H9 (cell line): ENCODE results near the gene HEPHL1. TPM values are rescaled to one million over a fixed set of nuclear protein-coding genes. Genes with fewer than 3 reads are reported as not detected.

Experiments used
- DNase-seq: peaks from one replicate; pipeline ENCODE4 v3.0.0-alpha.2; 2017
- H2AFZ ChIP-seq: one replicate; pipeline ENCODE4 v1.6.1; 2013; ENCODE audit warnings: mild to moderate bottlenecking, low read length, control low read depth, moderate library complexity
- H2AK5ac ChIP-seq: 2 replicates; pipeline ENCODE4 v1.6.1; 2013; ENCODE audit warnings: low read length, control low read depth, mixed read lengths; ENCODE audit not compliant: insufficient read length
- H2BK120ac ChIP-seq: one replicate; pipeline ENCODE4 v1.6.1; 2013; ENCODE audit warnings: low read depth, mild to moderate bottlenecking, low read length, control low read depth, inconsistent platforms; ENCODE audit not compliant: poor library complexity, severe bottlenecking
- H2BK12ac ChIP-seq: 2 replicates; pipeline ENCODE4 v1.6.1; 2013; ENCODE audit warnings: low read length, control low read depth, mixed read lengths, low read depth; ENCODE audit not compliant: insufficient read length
- H2BK15ac ChIP-seq: 2 replicates; pipeline ENCODE4 v1.6.1; 2013; ENCODE audit warnings: low read depth, low read length, control low read depth
- H2BK20ac ChIP-seq: one replicate; pipeline ENCODE4 v1.6.1; 2013; ENCODE audit warnings: low read depth, mild to moderate bottlenecking, low read length, control low read depth, inconsistent platforms; ENCODE audit not compliant: poor library complexity, severe bottlenecking
- H2BK5ac ChIP-seq: 2 replicates; pipeline ENCODE4 v1.6.1; 2013; ENCODE audit warnings: low read length, control low read depth, mixed read lengths; ENCODE audit not compliant: insufficient read length
- H3K14ac ChIP-seq: 2 replicates; pipeline ENCODE4 v1.6.1; 2013; ENCODE audit warnings: low read length, control low read depth; ENCODE audit not compliant: insufficient read depth
- H3K18ac ChIP-seq: 2 replicates; pipeline ENCODE4 v1.6.1; 2013; ENCODE audit warnings: low read depth, mild to moderate bottlenecking, mixed read lengths, low read length, control low read depth; ENCODE audit not compliant: insufficient read length
- H3K23ac ChIP-seq: 2 replicates; pipeline ENCODE4 v1.6.1; 2013; ENCODE audit warnings: low read length, control low read depth, mixed read lengths, low read depth; ENCODE audit not compliant: insufficient read length
- H3K23me2 ChIP-seq: 2 replicates; pipeline ENCODE4 v1.6.1; 2013; ENCODE audit warnings: low read depth, mild to moderate bottlenecking, mixed read lengths, low read length, control low read depth; ENCODE audit not compliant: insufficient read length, poor library complexity, severe bottlenecking
- H3K27ac ChIP-seq: 2 replicates; pipeline ENCODE4 v1.5.1; 2013; ENCODE audit warnings: low read length, control low read depth, mixed read lengths, low read depth; ENCODE audit not compliant: insufficient read length
- H3K27me3 ChIP-seq: 2 replicates; pipeline ENCODE4 v1.6.1; 2013; ENCODE audit warnings: low read length, control low read depth, inconsistent platforms; ENCODE audit not compliant: insufficient read depth
- H3K4ac ChIP-seq: 2 replicates; pipeline ENCODE4 v1.6.1; 2013; ENCODE audit warnings: low read depth, mild to moderate bottlenecking, control low read depth, inconsistent platforms, low read length, moderate library complexity
- H3K4me1 ChIP-seq: 2 replicates; pipeline ENCODE4 v1.6.1; 2013; ENCODE audit warnings: low read length, control low read depth, inconsistent platforms; ENCODE audit not compliant: insufficient read depth
- H3K4me2 ChIP-seq: 2 replicates; pipeline ENCODE4 v1.6.1; 2013; ENCODE audit warnings: low read length, control low read depth, mixed read lengths; ENCODE audit not compliant: insufficient read length, insufficient read depth
- H3K56ac ChIP-seq: 2 replicates; pipeline ENCODE4 v1.6.1; 2013; ENCODE audit warnings: low read depth, mild to moderate bottlenecking, mixed read lengths, low read length, control low read depth; ENCODE audit not compliant: insufficient read length
- H3K79me1 ChIP-seq: 2 replicates; pipeline ENCODE4 v1.6.1; 2013; ENCODE audit warnings: low read depth, mild to moderate bottlenecking, moderate library complexity, low read length, control low read depth, inconsistent platforms; ENCODE audit not compliant: insufficient read depth, poor library complexity, severe bottlenecking
- H3K79me2 ChIP-seq: 2 replicates; pipeline ENCODE4 v1.6.1; 2013; ENCODE audit warnings: low read length, control low read depth, inconsistent platforms; ENCODE audit not compliant: insufficient read depth
- H3K9ac ChIP-seq: 2 replicates; pipeline ENCODE4 v1.6.1; 2013; ENCODE audit warnings: low read length, control low read depth, mixed read lengths; ENCODE audit not compliant: insufficient read length; ENCODE audit errors: extremely low read depth
- H3K9me3 ChIP-seq: one replicate; pipeline ENCODE4 v1.6.1; 2013; ENCODE audit warnings: low read depth, low read length, inconsistent platforms; ENCODE audit not compliant: control insufficient read depth
- H3T11ph ChIP-seq: one replicate; pipeline ENCODE4 v1.6.1; 2013; ENCODE audit warnings: mild to moderate bottlenecking, low read length, control low read depth, inconsistent platforms
- H4K20me1 ChIP-seq: one replicate; pipeline ENCODE4 v1.6.1; 2013; ENCODE audit not compliant: control insufficient read depth, insufficient read length, insufficient read depth
- H4K5ac ChIP-seq: 2 replicates; pipeline ENCODE4 v1.6.1; 2013; ENCODE audit warnings: low read depth, mild to moderate bottlenecking, mixed read lengths, low read length, control low read depth; ENCODE audit not compliant: insufficient read length
- H4K8ac ChIP-seq: replicated peaks from 2 replicates; pipeline ENCODE4 v1.6.1; 2013; ENCODE audit warnings: low read length, control low read depth, mixed read lengths, low read depth; ENCODE audit not compliant: insufficient read length
- H4K91ac ChIP-seq: 2 replicates; pipeline ENCODE4 v1.6.1; 2013; ENCODE audit warnings: low read depth, mild to moderate bottlenecking, moderate library complexity, mixed read lengths, low read length, control low read depth; ENCODE audit not compliant: insufficient read length
- H3K27ac Mint-ChIP-seq, 3 experiments: 2 replicates in 2 of 3; 3 replicates in 1 of 3; pipeline ENCODE4 v1.8.0; 2020 to 2021; ENCODE audit warnings: mixed read lengths in 3 of 3, mild to moderate bottlenecking in 1 of 3, moderate library complexity in 1 of 3
- H3K27me3 Mint-ChIP-seq: 2 replicates; pipeline ENCODE4 v1.8.0; 2021; ENCODE audit warnings: low read depth, mild to moderate bottlenecking, moderate library complexity, mixed read lengths
- H3K36me3 Mint-ChIP-seq, 3 experiments: 2 replicates in 2 of 3; 3 replicates in 1 of 3; pipeline ENCODE4 v1.8.0; 2020 to 2021; ENCODE audit warnings: low read depth in 3 of 3, mixed read lengths in 3 of 3; ENCODE audit not compliant: insufficient read depth in 1 of 3
- H3K4me1 Mint-ChIP-seq, 2 experiments: 2 replicates each; pipeline ENCODE4 v1.8.0; 2020; ENCODE audit warnings: mixed read lengths in 2 of 2
- H3K4me3 Mint-ChIP-seq, 2 experiments: 2 replicates in 1 of 2; 3 replicates in 1 of 2; pipeline ENCODE4 v1.8.0; 2020 to 2021; ENCODE audit warnings: mild to moderate bottlenecking in 2 of 2, mixed read lengths in 2 of 2, moderate library complexity in 1 of 2
- H3K9me3 Mint-ChIP-seq, 2 experiments: 2 replicates in 1 of 2; 3 replicates in 1 of 2; pipeline ENCODE4 v1.8.0; 2020; ENCODE audit warnings: mild to moderate bottlenecking in 2 of 2, mixed read lengths in 2 of 2, moderate library complexity in 1 of 2
- WGBS: extraction: QIAGEN DNeasy Blood & Tissue Kit; methylation state at CpG from one replicate; pipeline ENCODE4 v1.1.7; 2013; ENCODE audit warnings: missing lambda C conversion rate, low lambda C conversion rate, mixed read lengths; ENCODE audit not compliant: insufficient read length; ENCODE audit errors: extremely low coverage; 5-methylcytosine and 5-hydroxymethylcytosine counted together
- total RNA-seq: library from RNA; stranded (reverse); gene quantifications from 2 replicates; pipeline ENCODE4 v1.2.1, GENCODE V29; 2021
- TF ChIP-seq, protein P1 (sequence below): fragments of 200-600 bp; sonication (generic); conservative IDR thresholded peaks from 3 replicates; pipeline ENCODE4 v1.8.0; 2021; ENCODE audit warnings: antibody characterized with exemption, mild to moderate bottlenecking

HEPHL1 gene
- total RNA-seq, 1 experiment from 2014 or later = not detected

DNA sequence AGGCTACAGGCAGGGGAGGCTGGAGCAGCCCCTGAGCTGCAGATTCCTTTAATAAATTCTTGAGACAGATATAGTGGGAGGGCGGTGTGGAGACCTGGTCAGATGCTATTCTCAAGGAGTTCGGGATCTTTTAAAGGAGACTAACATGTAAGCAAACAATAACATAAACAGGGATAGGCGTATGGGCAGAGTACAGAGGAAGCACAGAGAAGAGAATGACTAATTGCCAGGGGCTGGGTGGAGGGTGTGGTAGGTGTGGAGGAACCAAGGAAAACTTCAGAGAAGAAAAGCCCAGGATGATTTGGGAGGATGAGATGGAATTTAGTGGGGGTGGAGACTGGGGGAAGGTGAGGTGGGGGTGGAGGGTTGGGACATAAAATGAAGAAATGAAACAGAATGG lies 9.7 kb upstream of the HEPHL1 start:
- H3K56ac ChIP-seq = no peak overlapping the region

More for the DNA sequence above, 9.7 kb upstream of the HEPHL1 start:
- H3K23me2 ChIP-seq = no peaks in the 10 kb centered on the region
- H3K4me3 Mint-ChIP-seq = no peak overlapping the region
- H2AFZ ChIP-seq = no peak overlapping the region
- no peak overlapping the region for H4K8ac ChIP-seq
- H4K5ac ChIP-seq = no peak overlapping the region
- TF ChIP-seq, protein P1, sequence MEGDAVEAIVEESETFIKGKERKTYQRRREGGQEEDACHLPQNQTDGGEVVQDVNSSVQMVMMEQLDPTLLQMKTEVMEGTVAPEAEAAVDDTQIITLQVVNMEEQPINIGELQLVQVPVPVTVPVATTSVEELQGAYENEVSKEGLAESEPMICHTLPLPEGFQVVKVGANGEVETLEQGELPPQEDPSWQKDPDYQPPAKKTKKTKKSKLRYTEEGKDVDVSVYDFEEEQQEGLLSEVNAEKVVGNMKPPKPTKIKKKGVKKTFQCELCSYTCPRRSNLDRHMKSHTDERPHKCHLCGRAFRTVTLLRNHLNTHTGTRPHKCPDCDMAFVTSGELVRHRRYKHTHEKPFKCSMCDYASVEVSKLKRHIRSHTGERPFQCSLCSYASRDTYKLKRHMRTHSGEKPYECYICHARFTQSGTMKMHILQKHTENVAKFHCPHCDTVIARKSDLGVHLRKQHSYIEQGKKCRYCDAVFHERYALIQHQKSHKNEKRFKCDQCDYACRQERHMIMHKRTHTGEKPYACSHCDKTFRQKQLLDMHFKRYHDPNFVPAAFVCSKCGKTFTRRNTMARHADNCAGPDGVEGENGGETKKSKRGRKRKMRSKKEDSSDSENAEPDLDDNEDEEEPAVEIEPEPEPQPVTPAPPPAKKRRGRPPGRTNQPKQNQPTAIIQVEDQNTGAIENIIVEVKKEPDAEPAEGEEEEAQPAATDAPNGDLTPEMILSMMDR = no peak
- DNase-seq = no peak
- no peak overlapping the region for H3K4me2 ChIP-seq
- H3K79me1 ChIP-seq = no peaks in the 10 kb centered on the region
- H3K79me2 ChIP-seq = no peaks in the 10 kb centered on the region
- no peak overlapping the region for H2BK12ac ChIP-seq
- no peak overlapping the region for H2BK5ac ChIP-seq
- no peaks in the 10 kb centered on the region for H3K4me1 Mint-ChIP-seq
- no peak overlapping the region for H3T11ph ChIP-seq
- H3K27me3 ChIP-seq = no peaks in the 10 kb centered on the region
- no peak overlapping the region for H3K23ac ChIP-seq
- H3K4me1 ChIP-seq = no peaks in the 10 kb centered on the region
- H2AK5ac ChIP-seq = no peak overlapping the region
- H3K27ac ChIP-seq = no peak overlapping the region
- H3K9ac ChIP-seq = no peak overlapping the region
- no peak overlapping the region for H3K14ac ChIP-seq
- WGBS = no CpG with 5 or more reads among the region's 3 CpGs
- H3K9me3 ChIP-seq = peaks cover 3% of the 10 kb centered on the region
- no peak overlapping the region for H3K27ac Mint-ChIP-seq
- no peak overlapping the region for H2BK120ac ChIP-seq
- H3K36me3 Mint-ChIP-seq = peaks cover 0 to 2% (median 0%) of the 10 kb centered on the region in 3 experiments; a peak in 1 of 7 replicates
- H3K4ac ChIP-seq = no peak overlapping the region
- H2BK15ac ChIP-seq = no peak overlapping the region
- no peak overlapping the region for H4K91ac ChIP-seq
- H3K18ac ChIP-seq = no peak overlapping the region
- peaks cover 2% of the 10 kb centered on the region; the same call in 1 of the 2 replicates for H3K27me3 Mint-ChIP-seq
- no peaks in the 10 kb centered on the region for H4K20me1 ChIP-seq
- peaks cover 7 to 11% of the 10 kb centered on the region in 2 experiments; a peak in 4 of 5 replicates for H3K9me3 Mint-ChIP-seq
- no peak overlapping the region for H2BK20ac ChIP-seq
